CD8-positive, alpha-beta memory T cell (primary cell): ENCODE measurements around the gene GRIK4. TPM values are rescaled to one million over a fixed set of nuclear protein-coding genes. Genes with fewer than 3 reads are reported as not detected.

Source experiments
- CTCF ChIA-PET: fragments of 350-600 bp; sonication (Branson Sonifier 250); formaldehyde crosslinking; loops from one replicate; lab custom pipeline; 2021; ENCODE audit warnings: antibody characterized with exemption; lab: Charles Lee
- POLR2A ChIA-PET: fragments of 350-600 bp; sonication (Branson Sonifier 250); formaldehyde crosslinking; loops from one replicate; lab custom pipeline; 2021; ENCODE audit warnings: antibody characterized with exemption; lab: Charles Lee
- DNase-seq, 5 donors: peaks; one replicate each; pipeline versions ENCODE4 v3.0.0 to v3.0.0-alpha.2; 2020 to 2022; ENCODE audit warnings: mixed read lengths in 1 of 5
- H3K27ac ChIP-seq: one replicate; pipeline ENCODE4 v1.7.0; 2013; ENCODE audit warnings: low read depth, mild to moderate bottlenecking, low read length, moderate library complexity
- H3K27me3 ChIP-seq: 2 replicates; pipeline ENCODE4 v1.7.0; 2013; ENCODE audit warnings: low read length, mild to moderate bottlenecking; ENCODE audit not compliant: insufficient read depth, poor library complexity, severe bottlenecking
- H3K36me3 ChIP-seq: 2 replicates; pipeline ENCODE4 v1.7.0; 2013; ENCODE audit warnings: mild to moderate bottlenecking, low read length, moderate library complexity; ENCODE audit not compliant: insufficient read depth
- H3K4me1 ChIP-seq: 2 replicates; pipeline ENCODE4 v1.7.0; 2013; ENCODE audit warnings: mild to moderate bottlenecking, low read length, moderate library complexity; ENCODE audit not compliant: insufficient read depth
- H3K4me3 ChIP-seq: 2 replicates; pipeline ENCODE4 v1.7.0; 2013; ENCODE audit warnings: mild to moderate bottlenecking, low read length
- H3K9me3 ChIP-seq: 2 replicates; pipeline ENCODE4 v1.7.0; 2013; ENCODE audit warnings: mild to moderate bottlenecking, low read length
- H3K27ac Mint-ChIP-seq, 8 donors: one replicate each; pipeline ENCODE4 v1.8.0; 2020 to 2021; ENCODE audit warnings: mixed read lengths in 8 of 8, mild to moderate bottlenecking in 6 of 8, inconsistent platforms in 3 of 8, moderate library complexity in 3 of 8
- H3K27me3 Mint-ChIP-seq, 2 donors: one replicate each; pipeline ENCODE4 v1.8.0; 2020 to 2021; ENCODE audit warnings: mixed read lengths in 2 of 2, mild to moderate bottlenecking in 1 of 2, moderate library complexity in 1 of 2
- H3K36me3 Mint-ChIP-seq, 3 donors: one replicate each; pipeline ENCODE4 v1.8.0; 2020 to 2021; ENCODE audit warnings: mixed read lengths in 3 of 3, inconsistent platforms in 1 of 3, mild to moderate bottlenecking in 1 of 3
- H3K4me1 Mint-ChIP-seq, 3 donors: one replicate each; pipeline ENCODE4 v1.8.0; 2020 to 2021; ENCODE audit warnings: mixed read lengths in 3 of 3, inconsistent platforms in 1 of 3, mild to moderate bottlenecking in 1 of 3
- H3K4me3 Mint-ChIP-seq, 7 donors: one replicate each; pipeline ENCODE4 v1.8.0; 2020 to 2021; ENCODE audit warnings: mixed read lengths in 7 of 7, mild to moderate bottlenecking in 6 of 7, moderate library complexity in 4 of 7, inconsistent platforms in 2 of 7
- H3K9me3 Mint-ChIP-seq, 5 donors: one replicate each; pipeline ENCODE4 v1.8.0; 2020 to 2022; ENCODE audit warnings: mixed read lengths in 5 of 5, mild to moderate bottlenecking in 3 of 5, moderate library complexity in 2 of 5, inconsistent platforms in 1 of 5
- polyA plus RNA-seq: library from polyadenylated mRNA; unstranded; fragments of 300-500 nt; fragmentation: Illumina TruSeq; gene quantifications from one replicate; pipeline ENCODE4 v1.2.3, GENCODE V29; 2021
- total RNA-seq, 2 experiments: library from RNA; stranded (reverse); gene quantifications; one replicate each; pipeline ENCODE4 v1.2.3, GENCODE V29; 2021

GRIK4 gene
- total and polyA plus RNA-seq, 3 experiments from 2014 or later: 0.07 TPM; not detected in 2

DNA sequence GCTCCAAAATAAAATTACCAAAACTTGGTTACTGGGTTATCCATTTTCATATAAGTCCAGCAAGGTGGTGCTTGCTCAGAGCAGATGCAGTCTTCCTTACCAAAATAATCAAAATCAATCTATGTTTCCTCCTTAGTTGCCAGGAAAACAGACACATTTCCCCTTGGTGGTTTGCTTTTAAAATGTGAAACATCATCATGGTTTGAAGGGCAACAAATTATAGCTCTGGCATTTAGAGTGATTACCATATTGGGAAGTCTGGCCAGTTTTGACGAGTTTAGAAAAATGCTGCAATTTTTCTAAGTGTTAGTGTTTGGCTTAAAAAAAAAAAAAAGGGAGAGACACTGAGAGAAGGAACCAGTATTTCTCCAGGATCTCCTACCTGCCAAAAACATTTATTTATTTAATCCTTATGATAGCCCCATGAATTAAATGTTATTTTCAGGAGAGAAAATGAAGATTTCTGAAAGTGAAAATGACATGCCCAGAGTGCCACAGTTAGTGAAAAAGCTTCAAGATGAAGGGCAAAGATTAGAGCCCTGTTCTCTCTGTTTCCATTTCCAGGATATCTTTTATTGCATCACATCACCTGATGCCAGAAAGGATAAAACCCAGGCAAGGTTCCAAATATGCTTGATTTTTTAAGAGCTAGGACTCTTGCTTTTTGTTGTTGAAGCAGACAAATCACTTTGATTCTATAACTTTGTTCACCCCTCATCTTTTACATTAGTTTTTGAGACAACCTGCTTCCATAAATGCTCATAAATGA, 482.7 kb downstream of the GRIK4 start:
- ChIA-PET POLR2A (no interaction called here), CTCF (no interaction called here)
- DNase-seq: no peak
- Histone ChIP-seq H3K4me3 (no peak overlapping the region), H3K27me3 (no peaks in the 10 kb centered on the region), H3K36me3 (no peaks in the 10 kb centered on the region), H3K9me3 (no peaks in the 10 kb centered on the region), H3K27ac (no peak overlapping the region), H3K4me1 (no peaks in the 10 kb centered on the region)
- Mint-ChIP-seq H3K27ac (no peak overlapping the region), H3K9me3 (no peaks in the 10 kb centered on the region), H3K4me1 (no peaks in the 10 kb centered on the region), H3K27me3 (peaks cover 12 to 28% of the 10 kb centered on the region in 2 donors), H3K4me3 (no peak overlapping the region), H3K36me3 (no peaks in the 10 kb centered on the region)

DNA sequence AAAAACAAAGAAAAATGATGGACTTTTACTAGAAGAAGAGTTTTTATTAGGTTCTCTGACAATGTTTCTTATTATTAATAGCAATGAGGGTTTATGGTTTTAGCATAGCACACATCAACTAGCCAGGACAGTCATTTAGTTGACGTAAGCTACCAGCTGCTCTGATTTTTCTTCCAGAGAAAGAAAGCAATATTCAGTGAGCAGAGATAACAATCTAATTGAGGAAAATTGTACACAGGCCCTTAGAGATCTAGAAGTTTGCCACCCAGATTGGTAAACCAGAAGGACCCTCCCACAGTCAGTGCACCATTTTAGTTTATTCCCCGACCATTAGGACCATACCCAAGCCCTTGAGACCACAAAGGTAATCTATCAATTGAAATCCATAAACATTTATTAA, 483.6 kb downstream of the GRIK4 start:
- H3K4me3 Mint-ChIP-seq: no peak overlapping the region

DNA sequence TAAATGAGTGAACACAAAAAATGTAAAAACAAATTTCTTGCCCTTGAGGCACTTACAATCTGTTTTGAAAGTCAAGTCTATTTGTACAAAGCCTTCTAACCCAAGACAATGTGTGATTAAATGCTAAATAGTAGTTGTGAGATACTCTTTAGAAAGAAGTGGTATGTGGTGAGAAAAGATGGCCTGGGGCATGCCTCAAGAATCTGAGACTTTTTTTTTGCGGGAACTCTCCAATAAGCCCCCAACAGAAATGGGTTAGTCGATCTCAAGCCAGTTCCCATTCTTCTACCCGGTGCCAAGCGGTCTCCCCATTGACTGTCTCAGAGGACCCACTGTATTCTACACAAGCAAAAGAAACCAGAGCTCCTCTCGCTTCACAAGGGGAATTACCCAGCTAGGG, 485.4 kb downstream of the GRIK4 start:
- H3K27ac Mint-ChIP-seq: no peak overlapping the region
- H3K27me3 ChIP-seq: no peaks in the 10 kb centered on the region
- H3K9me3 ChIP-seq: no peaks in the 10 kb centered on the region
- ChIA-PET CTCF (no interaction called here), POLR2A (no interaction called here)
- H3K36me3 Mint-ChIP-seq: no peaks in the 10 kb centered on the region
- H3K4me1 ChIP-seq: no peaks in the 10 kb centered on the region
- no peaks in the 10 kb centered on the region for H3K36me3 ChIP-seq
- no peak overlapping the region for H3K4me3 Mint-ChIP-seq
- H3K9me3 Mint-ChIP-seq: no peaks in the 10 kb centered on the region
- peaks cover 12 to 30% of the 10 kb centered on the region in 2 donors for H3K27me3 Mint-ChIP-seq
- no peak for DNase-seq
- no peak overlapping the region for H3K27ac ChIP-seq
- H3K4me3 ChIP-seq: no peak overlapping the region
- H3K4me1 Mint-ChIP-seq: no peaks in the 10 kb centered on the region

More for the DNA sequence above, 483.6 kb downstream of the GRIK4 start:
- no peaks in the 10 kb centered on the region for H3K4me1 ChIP-seq
- no peaks in the 10 kb centered on the region for H3K9me3 ChIP-seq
- POLR2A ChIA-PET: no interaction called here
- CTCF ChIA-PET: no interaction called here
- no peak for DNase-seq
- no peaks in the 10 kb centered on the region for H3K36me3 ChIP-seq
- Mint-ChIP-seq H3K27me3 (peaks cover 12 to 28% of the 10 kb centered on the region in 2 donors), H3K9me3 (no peaks in the 10 kb centered on the region), H3K36me3 (no peaks in the 10 kb centered on the region), H3K27ac (no peak overlapping the region), H3K4me1 (no peaks in the 10 kb centered on the region)
- H3K4me3 ChIP-seq: no peak overlapping the region
- no peak overlapping the region for H3K27ac ChIP-seq
- no peaks in the 10 kb centered on the region for H3K27me3 ChIP-seq

GRCh38 chr11:120998581-120998980, 487.0 kb downstream of the GRIK4 start:
- Histone ChIP-seq H3K4me1 (no peaks in the 10 kb centered on the region), H3K27me3 (no peaks in the 10 kb centered on the region), H3K36me3 (no peaks in the 10 kb centered on the region), H3K4me3 (no peak overlapping the region), H3K9me3 (no peaks in the 10 kb centered on the region), H3K27ac (no peak overlapping the region)
- Mint-ChIP-seq H3K27ac (peak overlapping the region in 1 of 8 donors; percentile 48), H3K4me3 (no peak overlapping the region), H3K4me1 (no peaks in the 10 kb centered on the region), H3K9me3 (no peaks in the 10 kb centered on the region), H3K27me3 (peaks cover 14 to 39% of the 10 kb centered on the region in 2 donors), H3K36me3 (no peaks in the 10 kb centered on the region)
- DNase-seq: no peak
- POLR2A ChIA-PET: no interaction called here
- CTCF ChIA-PET: no interaction called here

DNA sequence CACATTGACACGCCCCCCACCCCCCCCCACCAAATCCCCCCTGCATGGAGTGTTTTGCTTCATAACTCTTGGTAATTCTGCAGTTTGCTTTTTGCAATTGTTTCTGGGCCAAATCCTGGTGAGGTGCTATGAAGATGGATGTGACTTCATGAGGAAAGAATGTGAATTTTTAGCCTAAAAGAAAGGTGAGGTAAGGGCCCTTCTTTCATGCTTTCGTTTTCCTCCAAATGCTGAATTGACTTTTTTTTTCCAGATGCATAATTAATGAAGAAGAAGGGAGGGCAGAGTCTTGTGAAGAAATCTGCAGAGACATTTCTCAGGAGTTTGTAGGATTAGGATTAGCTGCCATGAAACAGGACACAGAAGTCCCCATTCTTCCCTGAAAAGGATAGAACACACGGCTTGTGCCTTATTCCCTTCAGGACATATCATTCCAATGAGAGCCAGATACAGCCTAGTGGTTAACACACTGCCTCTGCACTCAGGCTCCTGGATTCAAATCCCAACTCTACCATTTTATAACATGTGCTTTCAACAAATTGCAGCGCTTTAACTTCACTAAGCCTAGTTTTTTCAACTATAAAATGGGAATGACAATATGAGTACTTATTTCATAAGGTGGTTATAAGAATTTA, 492.8 kb downstream of the GRIK4 start:
- Mint-ChIP-seq H3K36me3 (no peaks in the 10 kb centered on the region), H3K9me3 (peaks cover 0 to 5% (median 1%) of the 10 kb centered on the region in 5 donors), H3K27ac (no peak overlapping the region), H3K4me3 (no peak overlapping the region), H3K27me3 (peaks cover 30 to 52% of the 10 kb centered on the region in 2 donors), H3K4me1 (no peaks in the 10 kb centered on the region)
- H3K9me3 ChIP-seq: no peaks in the 10 kb centered on the region
- POLR2A ChIA-PET: no interaction called here
- no peaks in the 10 kb centered on the region for H3K27me3 ChIP-seq
- H3K27ac ChIP-seq: no peak overlapping the region
- H3K36me3 ChIP-seq: no peaks in the 10 kb centered on the region
- no peaks in the 10 kb centered on the region for H3K4me1 ChIP-seq
- no peak overlapping the region for H3K4me3 ChIP-seq
- no peak for DNase-seq
- CTCF ChIA-PET: no interaction called here

DNA sequence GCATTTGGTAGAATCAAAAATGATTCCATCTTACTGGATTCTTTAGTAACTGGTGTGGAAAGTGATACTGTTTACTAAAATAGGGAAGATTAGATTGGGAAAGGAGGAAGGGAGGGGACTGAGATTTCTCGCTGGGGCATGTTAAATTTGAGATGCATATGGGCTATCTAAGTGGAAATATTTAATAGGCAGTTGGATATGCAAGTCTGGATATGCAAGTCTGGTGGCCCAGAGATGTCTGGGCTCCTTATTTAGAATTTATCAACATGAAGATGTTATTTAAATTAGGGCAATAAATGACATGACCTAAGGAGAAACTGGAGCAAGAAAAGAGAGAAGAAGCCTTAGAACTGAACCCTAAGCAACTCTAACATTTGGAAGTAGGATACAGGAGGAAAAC, 495.4 kb downstream of the GRIK4 start:
- Mint-ChIP-seq H3K4me1 (no peaks in the 10 kb centered on the region), H3K27me3 (peaks cover 33 to 51% of the 10 kb centered on the region in 2 donors), H3K36me3 (no peaks in the 10 kb centered on the region), H3K27ac (no peak overlapping the region), H3K4me3 (no peak overlapping the region), H3K9me3 (peaks cover 0 to 5% (median 1%) of the 10 kb centered on the region in 5 donors)
- Histone ChIP-seq H3K27me3 (no peaks in the 10 kb centered on the region), H3K4me3 (no peak overlapping the region), H3K27ac (no peak overlapping the region), H3K4me1 (no peaks in the 10 kb centered on the region), H3K36me3 (no peaks in the 10 kb centered on the region), H3K9me3 (no peaks in the 10 kb centered on the region)
- POLR2A ChIA-PET: no interaction called here
- CTCF ChIA-PET: no interaction called here
- no peak for DNase-seq

- Mint-ChIP-seq H3K4me3 (no peak overlapping the region), H3K27me3 (peaks cover 31 to 52% of the 10 kb centered on the region in 2 donors), H3K4me1 (no peaks in the 10 kb centered on the region), H3K27ac (no peak overlapping the region), H3K9me3 (peaks cover 0 to 5% (median 1%) of the 10 kb centered on the region in 5 donors), H3K36me3 (peaks cover 0 to 2% (median 0%) of the 10 kb centered on the region in 3 donors)
- CTCF ChIA-PET: no interaction called here
- no peak overlapping the region for H3K4me3 ChIP-seq
- POLR2A ChIA-PET: no interaction called here
- H3K36me3 ChIP-seq: no peaks in the 10 kb centered on the region
- no peaks in the 10 kb centered on the region for H3K4me1 ChIP-seq
- no peak for DNase-seq
- H3K27me3 ChIP-seq: no peaks in the 10 kb centered on the region
- H3K27ac ChIP-seq: no peak overlapping the region
- no peaks in the 10 kb centered on the region for H3K9me3 ChIP-seq
Observed at GRCh38 chr11:121008551-121008950, 497.0 kb downstream of the GRIK4 start.

- no peak overlapping the region for H3K4me3 ChIP-seq
- CTCF ChIA-PET: no interaction called here
- Mint-ChIP-seq H3K27ac (no peak overlapping the region), H3K4me3 (no peak overlapping the region), H3K36me3 (peaks cover 0 to 3% (median 0%) of the 10 kb centered on the region in 3 donors), H3K9me3 (no peaks in the 10 kb centered on the region), H3K27me3 (peaks cover 16 to 32% of the 10 kb centered on the region in 2 donors), H3K4me1 (no peaks in the 10 kb centered on the region)
- POLR2A ChIA-PET: no interaction called here
- no peak for DNase-seq
- H3K4me1 ChIP-seq: no peaks in the 10 kb centered on the region
- no peak overlapping the region for H3K27ac ChIP-seq
- no peaks in the 10 kb centered on the region for H3K36me3 ChIP-seq
- no peaks in the 10 kb centered on the region for H3K9me3 ChIP-seq
- H3K27me3 ChIP-seq: no peaks in the 10 kb centered on the region
Observed at GRCh38 chr11:121012091-121012490, 500.5 kb downstream of the GRIK4 start.
